NCI-H146 (cell line): Measurements from ENCODE around the gene CXCR4.
"Not testable (repeated sequence)": the region's sequence is repeated elsewhere in the genome, so short reads cannot be mapped to it uniquely, and the experiment has no call there.

ENCODE experiments used
- DNase-seq: peaks from one replicate; lab custom pipeline; 2025; lab: John Stamatoyannopoulos, UW

CXCR4 gene

GRCh38 chr2:136075476-136075875 lies 42.5 kb downstream of the CXCR4 start:
- no peak for DNase-seq

- no peak for DNase-seq
Measured at GRCh38 chr2:136072621-136073020, 45.3 kb downstream of the CXCR4 start.

GRCh38 chr2:136071887-136072286 lies 46.1 kb downstream of the CXCR4 start:
- DNase-seq = not testable (repeated sequence)

- no peak for DNase-seq
Measured at GRCh38 chr2:136070913-136071312, 47.0 kb downstream of the CXCR4 start.

GRCh38 chr2:136069773-136070172 lies 48.2 kb downstream of the CXCR4 start:
- DNase-seq = peak; percentile 25

- DNase-seq = no peak
Measured at GRCh38 chr2:136068581-136069227, 49.2 kb downstream of the CXCR4 start.

GRCh38 chr2:136067897-136068580 lies 49.9 kb downstream of the CXCR4 start:
- no peak for DNase-seq

- peak; percentile 52 for DNase-seq
Measured at GRCh38 chr2:136067459-136067858, 50.5 kb downstream of the CXCR4 start.

GRCh38 chr2:136065907-136066306 lies 52.0 kb downstream of the CXCR4 start:
- no peak for DNase-seq

- no peak for DNase-seq
Measured at GRCh38 chr2:136065384-136065783, 52.6 kb downstream of the CXCR4 start.
